ENCODE results near the gene UBE2C. TPM values are rescaled to one million over a fixed set of nuclear protein-coding genes. Genes with fewer than 3 reads are reported as not detected.

Gene UBE2C
- total RNA-seq, 1 experiment from 2014 or later: 173 TPM

DNA sequence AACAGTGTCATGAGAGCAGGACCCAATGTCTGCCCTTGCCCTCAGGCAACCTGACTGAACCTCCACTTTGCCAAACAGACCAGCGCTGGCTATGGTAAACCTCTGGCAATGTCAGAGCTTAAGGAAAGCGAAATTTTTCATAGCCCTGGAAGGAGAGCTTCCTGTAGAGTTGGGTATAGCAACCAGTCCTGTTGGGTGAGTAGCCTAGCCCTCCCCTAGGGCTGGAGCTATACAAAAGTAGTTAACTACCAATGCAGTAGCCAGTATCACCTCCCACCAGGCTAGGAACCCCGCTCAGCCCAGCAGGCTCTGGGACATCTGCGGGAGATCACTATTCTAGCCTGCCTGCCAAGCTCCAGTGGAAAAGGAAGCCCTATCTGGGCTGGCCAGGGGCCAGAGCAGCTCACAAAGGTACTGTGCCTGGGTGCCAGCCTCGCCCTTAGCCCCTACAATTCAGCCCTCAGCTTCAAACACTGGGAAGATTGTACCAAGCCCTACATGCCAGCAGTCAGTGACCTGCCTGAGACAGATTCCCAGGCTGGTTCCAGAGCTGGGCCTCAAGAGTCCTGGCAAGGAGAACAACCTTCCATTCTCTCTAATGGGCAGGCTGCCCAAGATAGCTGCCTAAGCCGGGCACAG is 28.7 kb upstream of the UBE2C start:
- H3K4me3 ChIP-seq (ENCODE audit: low read depth in 2 of 2, low read length in 2 of 2): no peak overlapping the region
- TF ChIP-seq, protein P1, sequence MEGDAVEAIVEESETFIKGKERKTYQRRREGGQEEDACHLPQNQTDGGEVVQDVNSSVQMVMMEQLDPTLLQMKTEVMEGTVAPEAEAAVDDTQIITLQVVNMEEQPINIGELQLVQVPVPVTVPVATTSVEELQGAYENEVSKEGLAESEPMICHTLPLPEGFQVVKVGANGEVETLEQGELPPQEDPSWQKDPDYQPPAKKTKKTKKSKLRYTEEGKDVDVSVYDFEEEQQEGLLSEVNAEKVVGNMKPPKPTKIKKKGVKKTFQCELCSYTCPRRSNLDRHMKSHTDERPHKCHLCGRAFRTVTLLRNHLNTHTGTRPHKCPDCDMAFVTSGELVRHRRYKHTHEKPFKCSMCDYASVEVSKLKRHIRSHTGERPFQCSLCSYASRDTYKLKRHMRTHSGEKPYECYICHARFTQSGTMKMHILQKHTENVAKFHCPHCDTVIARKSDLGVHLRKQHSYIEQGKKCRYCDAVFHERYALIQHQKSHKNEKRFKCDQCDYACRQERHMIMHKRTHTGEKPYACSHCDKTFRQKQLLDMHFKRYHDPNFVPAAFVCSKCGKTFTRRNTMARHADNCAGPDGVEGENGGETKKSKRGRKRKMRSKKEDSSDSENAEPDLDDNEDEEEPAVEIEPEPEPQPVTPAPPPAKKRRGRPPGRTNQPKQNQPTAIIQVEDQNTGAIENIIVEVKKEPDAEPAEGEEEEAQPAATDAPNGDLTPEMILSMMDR (IDR thresholded peaks at IDR 0.05): no peak
- TF ChIP-seq SIN3A (IDR thresholded peaks at IDR 0.05; ENCODE audit: borderline replicate concordance, insufficient read depth, low read depth, low read length) (no peak), TCF7L2 (IDR thresholded peaks at IDR 0.05; ENCODE audit: low read depth, low read length) (no peak), POLR2AphosphoS5 (IDR thresholded peaks at IDR 0.05; ENCODE audit: low read depth, low read length) (no peak)
- TF ChIP-seq, protein P2, sequence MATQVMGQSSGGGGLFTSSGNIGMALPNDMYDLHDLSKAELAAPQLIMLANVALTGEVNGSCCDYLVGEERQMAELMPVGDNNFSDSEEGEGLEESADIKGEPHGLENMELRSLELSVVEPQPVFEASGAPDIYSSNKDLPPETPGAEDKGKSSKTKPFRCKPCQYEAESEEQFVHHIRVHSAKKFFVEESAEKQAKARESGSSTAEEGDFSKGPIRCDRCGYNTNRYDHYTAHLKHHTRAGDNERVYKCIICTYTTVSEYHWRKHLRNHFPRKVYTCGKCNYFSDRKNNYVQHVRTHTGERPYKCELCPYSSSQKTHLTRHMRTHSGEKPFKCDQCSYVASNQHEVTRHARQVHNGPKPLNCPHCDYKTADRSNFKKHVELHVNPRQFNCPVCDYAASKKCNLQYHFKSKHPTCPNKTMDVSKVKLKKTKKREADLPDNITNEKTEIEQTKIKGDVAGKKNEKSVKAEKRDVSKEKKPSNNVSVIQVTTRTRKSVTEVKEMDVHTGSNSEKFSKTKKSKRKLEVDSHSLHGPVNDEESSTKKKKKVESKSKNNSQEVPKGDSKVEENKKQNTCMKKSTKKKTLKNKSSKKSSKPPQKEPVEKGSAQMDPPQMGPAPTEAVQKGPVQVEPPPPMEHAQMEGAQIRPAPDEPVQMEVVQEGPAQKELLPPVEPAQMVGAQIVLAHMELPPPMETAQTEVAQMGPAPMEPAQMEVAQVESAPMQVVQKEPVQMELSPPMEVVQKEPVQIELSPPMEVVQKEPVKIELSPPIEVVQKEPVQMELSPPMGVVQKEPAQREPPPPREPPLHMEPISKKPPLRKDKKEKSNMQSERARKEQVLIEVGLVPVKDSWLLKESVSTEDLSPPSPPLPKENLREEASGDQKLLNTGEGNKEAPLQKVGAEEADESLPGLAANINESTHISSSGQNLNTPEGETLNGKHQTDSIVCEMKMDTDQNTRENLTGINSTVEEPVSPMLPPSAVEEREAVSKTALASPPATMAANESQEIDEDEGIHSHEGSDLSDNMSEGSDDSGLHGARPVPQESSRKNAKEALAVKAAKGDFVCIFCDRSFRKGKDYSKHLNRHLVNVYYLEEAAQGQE (IDR thresholded peaks at IDR 0.05; ENCODE audit: insufficient read depth in 1 of 2, low read depth in 2 of 2, low read length in 1 of 2): no peak
- H3K36me3 ChIP-seq (ENCODE audit: control insufficient read depth, insufficient read depth, low read length): no peaks in the 10 kb centered on the region
- CTCF ChIA-PET: interaction anchor here (0.6 to 0.9 kb wide), 2 partner anchors 15 to 1422 kb away, joined by 3 read pairs; no protein-coding TSS in a partner anchor
- in situ Hi-C loops (cut with HindIII; ENCODE audit: low pct_unique_long_range_greater_than_20kb, low sequenced_read_pairs) (no loop called here), intact Hi-C loops (cut with micrococcal nuclease; ENCODE audit: unreplicated experiment) (no loop called here)
- DNase-seq (ENCODE audit: low read depth, low spot score) (no peak), ATAC-seq (no peak)
- no peak overlapping the region for H3K27ac ChIP-seq (ENCODE audit: low read length)
- H3K9me3 ChIP-seq (ENCODE audit: control insufficient read depth, insufficient read depth, low read depth, low read length): no peaks in the 10 kb centered on the region
- H3K4me1 ChIP-seq (ENCODE audit: control insufficient read depth, insufficient read depth, low read length): peaks cover 35% of the 10 kb centered on the region
- H3K27me3 ChIP-seq (ENCODE audit: control insufficient read depth, insufficient read depth, low read length): no peaks in the 10 kb centered on the region
- no TSS peak for BruUV-seq (replicated peaks)
- POLR2A ChIA-PET: interaction anchor here (0.6 kb wide), 1 partner anchor 8 kb away, joined by 4 read pairs; the partner anchor contains the start of genes DNTTIP1 and WFDC3

DNA sequence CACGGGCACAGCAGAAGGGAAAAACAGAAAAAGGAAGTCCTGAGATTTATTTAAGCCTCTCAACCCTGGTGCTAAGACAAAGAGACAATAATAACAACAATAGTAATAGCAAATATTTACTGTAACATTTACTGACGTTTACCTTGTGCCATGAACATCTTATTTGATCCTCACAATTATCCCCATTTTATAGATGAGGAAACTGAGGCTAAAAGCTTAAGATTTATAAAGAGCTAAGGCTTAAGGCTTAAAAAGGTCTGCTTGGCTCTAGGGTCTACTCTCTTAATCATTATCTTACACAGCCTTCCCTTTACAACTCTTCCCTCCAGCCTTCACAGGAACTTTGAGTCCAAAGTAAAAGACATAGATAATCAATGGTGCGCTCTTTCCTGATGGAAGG is 24.1 kb upstream of the UBE2C start:
- intact Hi-C loops (cut with micrococcal nuclease; ENCODE audit: unreplicated experiment): no loop called here
- POLR2A ChIA-PET: no interaction called here

More for the DNA sequence above, 24.1 kb upstream of the UBE2C start:
- H3K36me3 ChIP-seq (ENCODE audit: control insufficient read depth, insufficient read depth, low read length): no peaks in the 10 kb centered on the region; the same call in 1 of the 2 replicates
- H3K27me3 ChIP-seq (ENCODE audit: control insufficient read depth, insufficient read depth, low read length): no peaks in the 10 kb centered on the region
- CTCF ChIA-PET: interaction anchor here (0.5 kb wide), 1 partner anchor 308 kb away, joined by 8 read pairs; no protein-coding TSS in a partner anchor
- peaks cover 5% of the 10 kb centered on the region for H3K4me1 ChIP-seq (ENCODE audit: control insufficient read depth, insufficient read depth, low read length)
- H3K27ac ChIP-seq (ENCODE audit: low read length): no peak overlapping the region
- no peak for ATAC-seq
- BruUV-seq (replicated peaks): no TSS peak
- in situ Hi-C loops (cut with HindIII; ENCODE audit: low pct_unique_long_range_greater_than_20kb, low sequenced_read_pairs): no loop called here
- H3K9me3 ChIP-seq (ENCODE audit: control insufficient read depth, insufficient read depth, low read depth, low read length): no peaks in the 10 kb centered on the region
- no peak for TF ChIP-seq POLR2AphosphoS5 (IDR thresholded peaks at IDR 0.05; ENCODE audit: low read depth, low read length)
- TF ChIP-seq, protein P1 (IDR thresholded peaks at IDR 0.05): no peak
- TF ChIP-seq, protein P2 (IDR thresholded peaks at IDR 0.05; ENCODE audit: insufficient read depth in 1 of 2, low read depth in 2 of 2, low read length in 1 of 2): no peak
- DNase-seq (ENCODE audit: low read depth, low spot score): no peak
- H3K4me3 ChIP-seq (ENCODE audit: low read depth in 2 of 2, low read length in 2 of 2): no peak overlapping the region
